ENCODE data around the gene TMIGD3. TPM values are rescaled to one million over a fixed set of nuclear protein-coding genes. Genes with fewer than 3 reads are reported as not detected.

TMIGD3 gene
- total RNA-seq, 1 donor from 2014 or later: not detected

DNA sequence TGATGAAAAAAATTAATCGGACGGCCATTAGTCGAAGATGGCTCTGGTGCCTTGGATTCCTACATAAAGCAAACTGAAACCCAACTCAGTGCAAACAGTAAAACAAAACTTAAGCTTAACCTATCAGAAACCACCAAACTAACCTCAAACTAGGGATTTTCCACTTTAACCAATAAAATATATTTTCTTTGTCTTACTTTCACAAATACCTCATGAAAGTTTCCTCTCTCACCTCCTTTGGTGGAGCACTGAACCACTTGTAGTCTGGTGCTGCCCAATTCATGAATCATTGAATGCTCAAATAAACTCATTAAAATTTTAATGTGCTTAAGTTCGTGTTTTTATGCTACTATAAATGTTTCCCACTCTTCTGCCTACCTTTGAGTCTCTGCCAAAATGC lies 7.0 kb downstream of the TMIGD3 start:
- Mint-ChIP-seq H3K9me3 (peaks cover 8% of the 10 kb centered on the region), H3K36me3 (no peaks in the 10 kb centered on the region), H3K4me1 (no peaks in the 10 kb centered on the region), H3K27ac (no peak overlapping the region), H3K4me3 (no peak overlapping the region), H3K27me3 (ENCODE audit: low read depth) (peaks cover 41% of the 10 kb centered on the region)
- no peak for DNase-seq (ENCODE audit: low spot score in 2 of 2, unreplicated experiment in 2 of 2)
- TF ChIP-seq, protein P1, sequence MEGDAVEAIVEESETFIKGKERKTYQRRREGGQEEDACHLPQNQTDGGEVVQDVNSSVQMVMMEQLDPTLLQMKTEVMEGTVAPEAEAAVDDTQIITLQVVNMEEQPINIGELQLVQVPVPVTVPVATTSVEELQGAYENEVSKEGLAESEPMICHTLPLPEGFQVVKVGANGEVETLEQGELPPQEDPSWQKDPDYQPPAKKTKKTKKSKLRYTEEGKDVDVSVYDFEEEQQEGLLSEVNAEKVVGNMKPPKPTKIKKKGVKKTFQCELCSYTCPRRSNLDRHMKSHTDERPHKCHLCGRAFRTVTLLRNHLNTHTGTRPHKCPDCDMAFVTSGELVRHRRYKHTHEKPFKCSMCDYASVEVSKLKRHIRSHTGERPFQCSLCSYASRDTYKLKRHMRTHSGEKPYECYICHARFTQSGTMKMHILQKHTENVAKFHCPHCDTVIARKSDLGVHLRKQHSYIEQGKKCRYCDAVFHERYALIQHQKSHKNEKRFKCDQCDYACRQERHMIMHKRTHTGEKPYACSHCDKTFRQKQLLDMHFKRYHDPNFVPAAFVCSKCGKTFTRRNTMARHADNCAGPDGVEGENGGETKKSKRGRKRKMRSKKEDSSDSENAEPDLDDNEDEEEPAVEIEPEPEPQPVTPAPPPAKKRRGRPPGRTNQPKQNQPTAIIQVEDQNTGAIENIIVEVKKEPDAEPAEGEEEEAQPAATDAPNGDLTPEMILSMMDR (IDR thresholded peaks at IDR 0.05; ENCODE audit: unreplicated experiment): no peak

DNA sequence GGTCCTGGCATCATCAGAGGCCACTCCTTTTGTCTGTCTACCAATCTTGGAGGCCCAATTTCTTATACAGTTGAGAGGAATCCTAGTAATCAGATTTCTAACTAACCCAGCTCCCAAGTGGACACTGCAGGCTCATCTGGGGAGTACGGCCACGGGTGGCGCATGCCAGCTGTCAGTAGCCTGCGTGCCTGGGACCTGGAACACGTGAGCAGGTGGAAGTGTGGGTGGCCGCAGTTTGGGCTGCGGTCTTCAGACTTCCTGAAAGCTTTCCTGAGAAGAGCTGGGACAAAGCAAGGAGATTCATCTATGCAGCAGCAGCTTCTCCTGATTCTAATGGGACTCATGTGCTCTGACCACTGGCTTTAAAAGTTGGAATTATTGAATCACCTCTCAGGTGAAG lies 12.4 kb downstream of the TMIGD3 start:
- H3K36me3 Mint-ChIP-seq: no peaks in the 10 kb centered on the region
- TF ChIP-seq, protein P1 (IDR thresholded peaks at IDR 0.05; ENCODE audit: unreplicated experiment): no peak
- no peak overlapping the region for H3K27ac Mint-ChIP-seq
- DNase-seq (ENCODE audit: low spot score in 2 of 2, unreplicated experiment in 2 of 2): no peak
- no peaks in the 10 kb centered on the region for H3K4me1 Mint-ChIP-seq
- H3K27me3 Mint-ChIP-seq (ENCODE audit: low read depth): peaks cover 31% of the 10 kb centered on the region
- peaks cover 4% of the 10 kb centered on the region for H3K9me3 Mint-ChIP-seq
- no peak overlapping the region for H3K4me3 Mint-ChIP-seq

DNA sequence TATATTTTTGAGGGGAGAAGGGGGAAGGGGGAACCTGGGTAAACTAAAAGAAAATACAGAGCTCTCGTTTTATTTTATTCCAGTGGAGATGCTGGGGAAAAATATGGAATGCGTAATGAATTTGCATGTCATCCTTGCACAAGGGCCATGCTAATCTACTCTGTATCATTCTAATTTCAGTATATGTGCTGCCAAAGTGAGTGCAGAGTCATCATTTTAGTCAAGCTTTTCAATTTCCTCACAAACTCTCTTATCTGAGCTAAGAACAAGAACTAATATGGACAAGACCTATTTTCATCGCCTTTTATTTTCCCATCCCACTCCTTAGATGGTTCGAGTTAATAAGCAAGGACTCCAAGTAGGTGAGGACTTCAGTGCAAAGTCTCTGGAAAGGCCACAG lies 13.2 kb downstream of the TMIGD3 start:
- no peak for DNase-seq (ENCODE audit: low spot score in 2 of 2, unreplicated experiment in 2 of 2)
- no peak overlapping the region for H3K27ac Mint-ChIP-seq

DNA sequence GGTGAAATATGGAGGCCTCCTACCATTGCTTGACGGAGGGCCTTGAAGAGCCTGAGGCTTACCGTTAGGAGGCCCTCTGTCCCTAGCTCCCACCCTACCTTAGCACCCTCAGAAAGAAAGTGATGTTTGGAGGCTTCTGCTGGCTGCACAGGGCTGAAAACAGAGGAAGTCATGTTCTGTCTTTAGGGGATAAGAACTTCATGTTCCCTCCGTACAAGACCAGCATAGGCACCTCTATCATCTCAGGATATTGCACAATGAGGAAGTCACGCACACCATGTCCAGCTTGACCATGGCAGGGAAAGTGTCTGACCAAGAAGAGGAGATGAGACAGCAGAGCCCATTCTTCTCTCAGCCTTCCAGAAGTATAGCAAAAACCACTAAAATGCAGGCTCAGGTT lies 13.8 kb downstream of the TMIGD3 start:
- TF ChIP-seq, protein P1 (IDR thresholded peaks at IDR 0.05; ENCODE audit: unreplicated experiment): no peak
- peaks cover 4% of the 10 kb centered on the region for H3K9me3 Mint-ChIP-seq
- H3K4me1 Mint-ChIP-seq: no peaks in the 10 kb centered on the region
- no peak for DNase-seq (ENCODE audit: low spot score in 2 of 2, unreplicated experiment in 2 of 2)
- H3K27ac Mint-ChIP-seq: no peak overlapping the region
- H3K36me3 Mint-ChIP-seq: no peaks in the 10 kb centered on the region
- peaks cover 21% of the 10 kb centered on the region for H3K27me3 Mint-ChIP-seq (ENCODE audit: low read depth)
- no peak overlapping the region for H3K4me3 Mint-ChIP-seq

More for the DNA sequence above, 13.2 kb downstream of the TMIGD3 start:
- Mint-ChIP-seq H3K4me3 (no peak overlapping the region), H3K4me1 (no peaks in the 10 kb centered on the region), H3K9me3 (peaks cover 4% of the 10 kb centered on the region), H3K27me3 (ENCODE audit: low read depth) (peaks cover 27% of the 10 kb centered on the region), H3K36me3 (no peaks in the 10 kb centered on the region)
- TF ChIP-seq, protein P1 (IDR thresholded peaks at IDR 0.05; ENCODE audit: unreplicated experiment): no peak

DNA sequence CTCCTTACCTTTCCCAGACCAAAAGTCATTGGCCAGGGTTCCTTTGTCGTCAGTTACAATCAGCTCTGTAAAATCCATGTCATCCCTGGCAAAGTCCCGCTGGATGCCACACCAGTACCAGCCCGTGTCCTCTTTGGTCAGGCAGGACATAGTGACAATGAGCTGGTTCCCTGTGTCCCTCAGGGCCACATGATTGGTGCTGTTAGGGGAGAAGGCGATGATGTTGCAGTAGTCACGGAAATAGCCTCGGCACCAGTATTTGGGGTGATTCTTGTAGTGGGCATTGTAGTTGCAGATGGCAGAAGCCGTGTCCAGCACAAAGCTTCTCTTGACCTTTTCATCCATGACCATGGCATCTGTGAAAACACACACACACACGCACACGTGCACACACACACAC lies 14.8 kb downstream of the TMIGD3 start:
- TF ChIP-seq, protein P1 (IDR thresholded peaks at IDR 0.05; ENCODE audit: unreplicated experiment): no peak
- Mint-ChIP-seq H3K36me3 (no peaks in the 10 kb centered on the region), H3K27me3 (ENCODE audit: low read depth) (peaks cover 14% of the 10 kb centered on the region), H3K4me3 (no peak overlapping the region), H3K4me1 (no peaks in the 10 kb centered on the region), H3K27ac (no peak overlapping the region), H3K9me3 (no peaks in the 10 kb centered on the region)
- DNase-seq (ENCODE audit: low spot score in 2 of 2, unreplicated experiment in 2 of 2): no peak

DNA sequence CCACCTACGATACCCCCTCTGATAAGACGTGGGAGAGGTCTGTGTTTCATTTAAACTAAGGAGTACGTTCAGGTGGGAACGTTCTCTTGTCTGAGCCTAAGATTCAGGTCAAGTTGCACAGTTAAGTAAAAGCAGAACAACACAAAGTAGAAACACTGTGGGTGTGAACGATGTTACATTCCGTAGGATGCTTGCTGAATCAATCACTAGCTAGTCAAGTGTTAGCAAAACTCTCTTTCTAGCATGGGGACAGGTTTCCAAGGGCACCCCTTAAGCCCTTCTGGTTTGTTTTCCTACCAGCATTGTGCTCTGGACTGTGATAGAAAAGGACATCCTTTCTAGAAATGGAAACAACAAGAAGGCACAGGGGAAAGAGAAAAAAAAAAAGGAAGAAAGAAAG lies 16.3 kb downstream of the TMIGD3 start:
- DNase-seq (ENCODE audit: low spot score in 2 of 2, unreplicated experiment in 2 of 2): no peak
- Mint-ChIP-seq H3K4me1 (no peaks in the 10 kb centered on the region), H3K27ac (no peak overlapping the region), H3K36me3 (no peaks in the 10 kb centered on the region), H3K9me3 (no peaks in the 10 kb centered on the region), H3K4me3 (no peak overlapping the region), H3K27me3 (ENCODE audit: low read depth) (peaks cover 14% of the 10 kb centered on the region)
- TF ChIP-seq, protein P1 (IDR thresholded peaks at IDR 0.05; ENCODE audit: unreplicated experiment): no peak

All from mesothelial cell of epicardium (in vitro differentiated cells).